VCaP (cell line): ENCODE measurements around the gene RGPD3.

ENCODE experiments used
- H3K27ac ChIP-seq: fragments of 450-650 bp; 2 replicates; pipeline ENCODE4 v1.5.1; 2017
- CTCF ChIP-seq: fragments of 450-650 bp; conservative IDR thresholded peaks from 2 replicates; pipeline ENCODE4 v1.5.1; 2017; ENCODE audit warnings: mild to moderate bottlenecking, moderate library complexity

The RGPD3 gene

DNA sequence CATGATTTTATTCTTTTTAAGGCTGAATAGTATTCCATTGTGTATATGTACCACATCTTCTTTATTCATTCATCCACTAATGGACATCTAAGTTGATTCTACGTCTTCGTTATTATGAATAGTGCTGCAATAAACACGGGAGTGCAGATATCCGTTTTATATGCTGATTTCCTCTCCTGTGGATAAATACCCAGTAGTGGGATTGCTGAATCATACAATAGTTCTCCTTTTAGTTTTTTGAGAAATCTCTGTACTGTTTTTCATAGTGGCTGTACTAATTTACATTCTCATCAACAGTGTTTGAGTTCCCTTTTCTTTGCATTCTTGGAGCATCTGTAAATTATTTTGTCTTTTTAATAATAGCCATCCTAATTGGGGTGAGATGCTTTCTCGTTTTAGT lies 114.5 kb downstream of the RGPD3 start:
- TF ChIP-seq CTCF, result no peak
- H3K27ac ChIP-seq, result no peak overlapping the region

DNA sequence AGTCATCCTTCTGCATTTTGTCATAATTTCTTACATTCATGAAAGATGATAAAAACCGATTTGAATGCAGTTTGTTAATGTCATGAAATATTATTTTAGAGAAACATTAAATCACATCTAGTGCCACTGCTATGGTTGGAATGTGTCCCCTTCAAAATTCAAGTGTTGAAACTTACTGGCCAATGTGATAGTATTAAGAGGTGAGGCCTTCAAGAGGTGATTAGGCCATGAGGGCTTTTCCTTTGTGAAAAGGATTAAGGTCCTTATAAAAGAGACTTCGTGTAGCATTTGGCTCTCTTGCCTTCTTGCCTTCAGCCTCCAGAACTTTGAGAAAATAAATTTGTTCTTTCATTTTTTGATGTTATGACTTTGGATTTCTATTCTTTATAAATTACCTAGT lies 117.2 kb downstream of the RGPD3 start:
- no peak for TF ChIP-seq CTCF

DNA sequence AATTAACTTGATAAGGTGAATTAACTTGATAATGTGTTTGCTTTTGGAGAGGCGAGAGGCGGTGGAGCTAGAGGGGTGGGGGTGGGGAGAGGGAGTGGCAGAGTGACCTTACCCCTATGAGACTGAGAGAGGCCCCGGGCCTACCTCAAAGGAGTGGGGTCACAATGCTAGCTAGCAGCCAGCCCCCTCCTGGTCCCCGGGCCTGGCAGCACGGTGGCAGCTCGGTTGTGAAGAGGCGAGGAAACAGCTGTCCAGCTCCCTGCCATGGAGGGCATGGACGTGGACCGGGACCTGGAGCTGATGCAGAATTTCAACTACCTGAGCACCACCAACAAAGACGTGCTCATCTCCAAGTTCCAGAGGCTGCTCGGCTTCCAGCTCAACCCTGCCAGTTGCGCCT lies 123.9 kb downstream of the RGPD3 start:
- H3K27ac ChIP-seq, result no peak overlapping the region
- no peak for TF ChIP-seq CTCF

More for the DNA sequence above, 117.2 kb downstream of the RGPD3 start:
- no peak overlapping the region for H3K27ac ChIP-seq

GRCh38 chr2:106343274-106343673 lies 124.9 kb downstream of the RGPD3 start:
- no peak overlapping the region for H3K27ac ChIP-seq
- TF ChIP-seq CTCF, result no peak

DNA sequence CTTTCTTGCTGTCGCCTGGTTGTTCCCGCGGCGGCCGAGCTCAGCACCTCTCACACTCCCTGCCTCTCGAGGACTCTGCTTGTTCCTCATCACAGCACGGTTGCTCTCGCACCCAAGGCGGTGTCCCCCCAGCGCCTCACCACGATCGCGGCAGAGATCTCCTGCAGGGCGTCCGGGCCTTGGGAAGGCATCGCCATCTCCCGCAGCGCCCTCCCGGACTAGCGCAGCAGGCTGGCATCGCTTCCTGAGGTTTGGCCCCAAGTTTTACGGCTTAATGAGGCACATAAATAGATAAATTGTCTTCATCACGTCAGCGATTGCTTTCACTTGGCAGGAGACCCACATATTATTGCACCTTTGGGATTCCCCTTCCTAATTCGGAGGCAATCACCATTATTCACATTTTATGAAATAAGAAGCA lies 125.4 kb downstream of the RGPD3 start:
- no peak overlapping the region for H3K27ac ChIP-seq
- no peak for TF ChIP-seq CTCF

DNA sequence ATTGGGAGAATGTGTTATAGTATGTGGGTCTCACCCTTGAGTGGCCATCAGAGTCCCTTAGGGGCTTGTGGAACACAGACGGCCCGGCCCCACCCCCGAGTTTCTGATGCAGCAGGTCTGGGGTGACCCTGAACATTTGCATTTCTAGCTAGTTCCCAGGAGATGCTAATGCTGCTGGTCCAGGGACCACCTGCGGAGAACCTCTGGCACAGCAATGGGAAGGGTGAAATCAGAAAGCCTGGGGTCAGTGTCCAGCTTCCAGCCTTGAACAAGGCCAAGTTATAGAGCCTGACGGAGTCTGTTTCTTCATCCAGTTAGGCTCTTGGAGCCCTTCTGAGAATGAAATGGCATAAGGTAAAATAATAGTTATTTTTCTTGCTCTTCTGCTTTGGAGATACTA lies 126.5 kb downstream of the RGPD3 start:
- no peak for TF ChIP-seq CTCF

More for the DNA sequence above, 126.5 kb downstream of the RGPD3 start:
- no peak overlapping the region for H3K27ac ChIP-seq
